Prostate gland (tissue), 2 donors: ENCODE results near the gene UNC50. TPM values are rescaled to one million over a fixed set of nuclear protein-coding genes. Genes with fewer than 3 reads are reported as not detected.

Experiments
- DNase-seq: peaks from one replicate; pipeline ENCODE4 v3.0.0-alpha.2; 2019; ENCODE audit warnings: low spot score
- H3K27ac ChIP-seq, 2 donors: fragments of 200-600 bp; sonication (generic); 2 replicates each; pipeline ENCODE4 v1.5.1; 2017 to 2019
- H3K27me3 ChIP-seq: fragments of 200-600 bp; sonication (generic); replicated peaks from 2 replicates; pipeline ENCODE4 v1.5.1; 2019; ENCODE audit not compliant: insufficient read depth
- H3K36me3 ChIP-seq, 2 donors: fragments of 200-600 bp; sonication (generic); 1 replicate in 1 of 2; 2 replicates in 1 of 2; pipeline versions ENCODE4 v1.5.1 to v1.8.1; 2017 to 2019
- H3K4me1 ChIP-seq: fragments of 200-600 bp; sonication (generic); replicated peaks from 2 replicates; pipeline ENCODE4 v1.5.1; 2019
- H3K4me3 ChIP-seq, 2 donors: fragments of 200-600 bp; sonication (generic); 2 replicates each; pipeline ENCODE4 v1.5.1; 2017 to 2019
- H3K9me3 ChIP-seq: fragments of 200-600 bp; sonication (generic); 2 replicates; pipeline ENCODE4 v1.5.1; 2017
- CTCF ChIP-seq, 4 experiments: fragments of 200-600 bp in 2 of 4; fragments of 450-650 bp in 2 of 4; sonication (generic) in 2 of 4; IDR thresholded peaks; 1 replicate in 3 of 4; 2 replicates in 1 of 4; pipeline ENCODE4 v1.5.1; 2016 to 2019; ENCODE audit warnings: antibody characterized with exemption in 4 of 4, mild to moderate bottlenecking in 2 of 4, moderate library complexity in 2 of 4
- POLR2A ChIP-seq: fragments of 450-650 bp; IDR thresholded peaks from one replicate; pipeline ENCODE4 v1.6.1; 2016; ENCODE audit warnings: antibody characterized with exemption, mild to moderate bottlenecking
- POLR2AphosphoS5 ChIP-seq: sonication (generic); formaldehyde crosslinking; IDR thresholded peaks from one replicate; pipeline ENCODE4 v1.6.1; 2017; ENCODE audit warnings: antibody characterized with exemption
- WGBS: methylation state at CpG from one replicate; pipeline ENCODE4 v1.1.5; 2018; 5-methylcytosine and 5-hydroxymethylcytosine counted together
- intact Hi-C: fragments of 100-400 bp; cut with DNase I; formaldehyde crosslinking; loops from one replicate; pipeline ENCODE4 v1.14.2; 2022
- total RNA-seq, 2 donors: library from RNA; depleted of rRNA; stranded (reverse); fragments of >200 nt; gene quantifications; one replicate each; pipeline ENCODE4 v1.1.0, GENCODE V29; 2016

UNC50 gene
- total RNA-seq, 2 donors from 2014 or later = 42.5 to 49.9 TPM

DNA sequence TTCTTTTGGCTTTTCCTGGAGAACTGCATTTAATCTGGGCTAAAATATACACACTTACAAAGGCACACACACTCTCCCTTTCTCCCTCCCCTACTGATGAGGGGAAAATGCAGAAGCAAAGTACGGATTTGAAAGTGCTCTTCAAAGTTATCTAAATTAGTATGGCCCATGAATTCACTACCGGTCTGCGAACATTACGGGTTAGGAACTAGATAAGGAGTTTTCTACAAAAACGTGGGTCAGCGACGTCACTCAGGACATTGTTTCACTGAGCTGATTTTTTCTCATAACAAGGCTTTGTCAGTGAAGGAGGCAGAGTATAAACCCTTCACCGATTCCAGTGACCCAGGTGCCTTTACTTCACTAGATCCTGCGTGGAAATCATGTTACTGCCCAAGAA lies 47.4 kb upstream of the UNC50 start:
- 91% methylated on average over 9 of the region's 9 CpGs for WGBS
- no peak overlapping the region for H3K27ac ChIP-seq

GRCh38 chr2:98561902-98562695 lies 46.3 kb upstream of the UNC50 start:
- Histone ChIP-seq H3K27me3 (no peaks in the 10 kb centered on the region), H3K27ac (no peak overlapping the region), H3K4me3 (no peak overlapping the region), H3K36me3 (peaks cover 0 to 8% of the 10 kb centered on the region in 2 donors), H3K4me1 (no peaks in the 10 kb centered on the region), H3K9me3 (no peaks in the 10 kb centered on the region)
- DNase-seq = no peak
- TF ChIP-seq POLR2A = no peak
- no peak for TF ChIP-seq CTCF (IDR thresholded peaks at IDR 0.05)
- no peak for TF ChIP-seq POLR2AphosphoS5
- 76% methylated on average over 13 of the region's 13 CpGs for WGBS
- intact Hi-C loops = no loop called here

More for the DNA sequence above, 47.4 kb upstream of the UNC50 start:
- Histone ChIP-seq H3K4me3 (no peak overlapping the region), H3K27me3 (no peaks in the 10 kb centered on the region), H3K36me3 (peaks cover 0 to 8% of the 10 kb centered on the region in 2 donors), H3K4me1 (no peaks in the 10 kb centered on the region), H3K9me3 (no peaks in the 10 kb centered on the region)
- intact Hi-C loops = no loop called here
- TF ChIP-seq POLR2A (no peak), POLR2AphosphoS5 (no peak), CTCF (IDR thresholded peaks at IDR 0.05) (no peak)
- DNase-seq = no peak

DNA sequence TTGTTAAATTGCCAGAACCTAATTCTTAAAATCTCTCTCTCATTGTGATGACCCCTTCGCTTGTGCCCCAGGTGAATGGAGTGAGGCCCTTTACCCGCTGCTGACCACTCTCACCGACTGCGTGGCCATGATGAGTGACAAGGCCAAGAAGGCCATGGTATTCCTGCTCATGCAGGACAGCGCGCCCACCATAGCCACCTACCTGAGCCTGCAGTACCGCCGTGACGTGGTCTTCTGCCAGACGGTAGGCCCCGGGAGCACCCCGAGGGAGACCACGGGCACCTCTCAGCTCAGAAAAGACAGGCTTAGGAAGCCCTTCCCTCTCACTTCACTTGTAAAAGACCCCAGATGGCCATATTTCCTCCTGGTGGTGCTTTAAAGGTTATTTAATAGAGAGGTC lies 45.0 kb upstream of the UNC50 start:
- no peaks in the 10 kb centered on the region for H3K4me1 ChIP-seq
- DNase-seq = no peak
- intact Hi-C loops = no loop called here
- H3K27ac ChIP-seq = no peak overlapping the region
- TF ChIP-seq CTCF (IDR thresholded peaks at IDR 0.05) (no peak), POLR2AphosphoS5 (no peak), POLR2A (no peak)
- peaks cover 0 to 8% of the 10 kb centered on the region in 2 donors for H3K36me3 ChIP-seq
- WGBS = 95% methylated on average over 12 of the region's 13 CpGs
- no peak overlapping the region for H3K4me3 ChIP-seq
- no peaks in the 10 kb centered on the region for H3K27me3 ChIP-seq
- H3K9me3 ChIP-seq = no peaks in the 10 kb centered on the region

GRCh38 chr2:98564541-98565132 lies 43.8 kb upstream of the UNC50 start:
- TF ChIP-seq POLR2AphosphoS5 (no peak), CTCF (IDR thresholded peaks at IDR 0.05) (no peak), POLR2A (no peak)
- H3K4me1 ChIP-seq = no peaks in the 10 kb centered on the region
- H3K36me3 ChIP-seq = peaks cover 0 to 8% of the 10 kb centered on the region in 2 donors
- H3K4me3 ChIP-seq = no peak overlapping the region
- no peaks in the 10 kb centered on the region for H3K9me3 ChIP-seq
- no peak overlapping the region for H3K27ac ChIP-seq
- WGBS = 93% methylated on average over 17 of the region's 17 CpGs
- intact Hi-C loops = no loop called here
- DNase-seq = no peak
- H3K27me3 ChIP-seq = no peaks in the 10 kb centered on the region
